Left lung (tissue), 10 donors: ENCODE measurements around the gene TRANK1. TPM values are rescaled to one million over a fixed set of nuclear protein-coding genes. Genes with fewer than 3 reads are reported as not detected.
A peak's percentile ranks its signal among the peaks of the same experiment; 100 is the strongest.

Experiments
- ATAC-seq: fragments of 200-7000 bp; cut with Tn5 transposase; one replicate; pipeline ENCODE4 v1.9.1; 2020; ENCODE audit warnings: moderate library complexity
- DNase-seq, 4 donors: peaks; one replicate each; pipeline ENCODE4 v3.0.0-alpha.2; 2013 to 2020
- H3K27ac ChIP-seq, 2 donors: fragments of 200-600 bp; sonication (generic) in 1 of 2; one replicate each; pipeline versions ENCODE4 v1.5.0 to v1.8.0; 2020 to 2021
- H3K27me3 ChIP-seq, 2 donors: fragments of 200-600 bp; sonication (generic) in 1 of 2; one replicate each; pipeline versions ENCODE4 v1.5.0 to v1.8.0; 2020 to 2021
- H3K36me3 ChIP-seq, 2 donors: fragments of 200-600 bp; sonication (generic) in 1 of 2; one replicate each; pipeline versions ENCODE4 v1.5.0 to v1.8.0; 2020 to 2021
- H3K4me1 ChIP-seq, 2 donors: fragments of 200-600 bp; one replicate each; pipeline ENCODE4 v1.8.0; 2021
- H3K4me3 ChIP-seq, 2 donors: fragments of 200-600 bp; sonication (generic) in 1 of 2; one replicate each; pipeline versions ENCODE4 v1.5.0 to v1.8.0; 2020 to 2021; ENCODE audit warnings: mild to moderate bottlenecking in 1 of 2
- H3K9me3 ChIP-seq, 2 donors: fragments of 200-600 bp; sonication (generic) in 1 of 2; one replicate each; pipeline versions ENCODE4 v1.5.0 to v1.8.0; 2020 to 2021
- CTCF ChIP-seq, 2 donors: fragments of 200-600 bp; sonication (generic) in 1 of 2; IDR thresholded peaks; one replicate each; pipeline versions ENCODE4 v1.5.0 to v1.8.0; 2021; ENCODE audit warnings: antibody characterized with exemption in 2 of 2
- intact Hi-C, 2 donors: fragments of 100-400 bp; cut with DNase I; formaldehyde crosslinking; loops; one replicate each; pipeline versions ENCODE4 v1.11.2 to v1.14.2; 2022
- polyA plus RNA-seq, 6 donors: library from polyadenylated mRNA; unstranded; fragments of 120-200 nt; gene quantifications; one replicate each; pipeline ENCODE4 v1.2.1, GENCODE V29; 2013; ENCODE audit not compliant: insufficient read length in 6 of 6
- total RNA-seq, 2 donors: library from RNA; stranded (reverse); fragmentation: NEBNext Ultra II Directional; extraction: Animal tissue kit (Norgen Biotek cat#: 25700); gene quantifications; one replicate each; pipeline ENCODE4 v1.2.1, GENCODE V29; 2021
- donor health status: DM: no; HTN: yes; CAD: no.
- donor health status: DM: no; HTN: no; CAD: no.

The TRANK1 gene
- total and polyA plus RNA-seq, 8 donors, result 23.5 to 26.6 (median 26.1) TPM

- peaks cover 0 to 20% of the 10 kb centered on the region in 2 donors for H3K9me3 ChIP-seq
- H3K27ac ChIP-seq, result peak overlapping the region in 1 of 2 donors; percentile 76
- ATAC-seq (no peak), DNase-seq (no peak)
- TF ChIP-seq CTCF (IDR thresholded peaks at IDR 0.05), result no peak
- peaks cover 17 to 24% of the 10 kb centered on the region in 2 donors for H3K4me1 ChIP-seq
- peak overlapping the region; percentile 84 to 88 for H3K4me3 ChIP-seq
- intact Hi-C loops, result no loop called here
- no peaks in the 10 kb centered on the region for H3K27me3 ChIP-seq
- H3K36me3 ChIP-seq, result no peaks in the 10 kb centered on the region
Measured at GRCh38 chr3:36945333-36945980, 603 bp upstream of the TRANK1 start.

- intact Hi-C loops, result no loop called here
- DNase-seq (peak; percentile 60 to 88 (median 77)), ATAC-seq (peak; percentile 82)
- no peaks in the 10 kb centered on the region for H3K36me3 ChIP-seq
- peaks cover 17 to 24% of the 10 kb centered on the region in 2 donors for H3K4me1 ChIP-seq
- peaks cover 0 to 20% of the 10 kb centered on the region in 2 donors for H3K9me3 ChIP-seq
- no peaks in the 10 kb centered on the region for H3K27me3 ChIP-seq
- peak overlapping the region; percentile 84 to 88 for H3K4me3 ChIP-seq
- H3K27ac ChIP-seq, result peak overlapping the region; percentile 70 to 76
- no peak for TF ChIP-seq CTCF (IDR thresholded peaks at IDR 0.05)
Measured at GRCh38 chr3:36944012-36944640, 728 bp downstream of the TRANK1 start.

GRCh38 chr3:36943601-36944000 lies 1.3 kb downstream of the TRANK1 start:
- H3K27me3 ChIP-seq, result no peaks in the 10 kb centered on the region
- peak overlapping the region; percentile 84 to 88 for H3K4me3 ChIP-seq
- no peaks in the 10 kb centered on the region for H3K36me3 ChIP-seq
- DNase-seq (no peak), ATAC-seq (no peak)
- no peak for TF ChIP-seq CTCF (IDR thresholded peaks at IDR 0.05)
- H3K9me3 ChIP-seq, result peaks cover 0 to 18% of the 10 kb centered on the region in 2 donors
- intact Hi-C loops, result no loop called here
- H3K4me1 ChIP-seq, result peaks cover 17 to 24% of the 10 kb centered on the region in 2 donors
- H3K27ac ChIP-seq, result peak overlapping the region; percentile 70 to 76

- no peak for TF ChIP-seq CTCF (IDR thresholded peaks at IDR 0.05)
- Histone ChIP-seq H3K27ac (no peak overlapping the region), H3K4me1 (peaks cover 17 to 24% of the 10 kb centered on the region in 2 donors), H3K36me3 (no peaks in the 10 kb centered on the region), H3K27me3 (no peaks in the 10 kb centered on the region), H3K9me3 (peaks cover 0 to 11% of the 10 kb centered on the region in 2 donors), H3K4me3 (no peak overlapping the region)
- DNase-seq, result no peak
- intact Hi-C loops, result no loop called here
- ATAC-seq, result no peak
Measured at GRCh38 chr3:36942638-36943248, 2.1 kb downstream of the TRANK1 start.

- peak; percentile 30 for ATAC-seq
- H3K36me3 ChIP-seq, result no peaks in the 10 kb centered on the region
- no peak overlapping the region for H3K4me3 ChIP-seq
- intact Hi-C loops, result no loop called here
- peaks cover 0 to under 1% of the 10 kb centered on the region in 2 donors for H3K9me3 ChIP-seq
- peak overlapping the region in 1 of 2 donors; percentile 33 for H3K27ac ChIP-seq
- no peak for DNase-seq
- no peak for TF ChIP-seq CTCF (IDR thresholded peaks at IDR 0.05)
- no peaks in the 10 kb centered on the region for H3K27me3 ChIP-seq
- H3K4me1 ChIP-seq, result peaks cover 17 to 24% of the 10 kb centered on the region in 2 donors
Measured at GRCh38 chr3:36941658-36942057, 3.2 kb downstream of the TRANK1 start.
